HepG2 (cell line): Measurements from ENCODE around the gene STYXL1. TPM values are rescaled to one million over a fixed set of nuclear protein-coding genes. Genes with fewer than 3 reads are reported as not detected.

Source experiments
- ATAC-seq: fragments of 200-7000 bp; cut with Tn5 transposase; 3 replicates; pipeline ENCODE4 v1.9.1; 2020; ENCODE audit warnings: mild to moderate bottlenecking, moderate library complexity
- BruUV-seq: library from RNA; stranded (reverse); fragments of 400-500 nt; replicated peaks from 2 replicates; lab custom pipeline; 2021; lab: Mats Ljungman, UMichigan
- CTCF ChIA-PET: fragments of 300-600 bp; formaldehyde crosslinking; extraction: SDS; loops from one replicate; lab custom pipeline; 2021; ENCODE audit warnings: low total read pairs, inconsistent platforms, low intra/inter-chr PET ratio; lab: Yijun Ruan, JAX
- POLR2A ChIA-PET: fragments of 350-600 bp; sonication (Branson Sonifier 250); formaldehyde crosslinking; loops from one replicate; lab custom pipeline; 2020; ENCODE audit warnings: antibody characterized with exemption, inconsistent platforms; lab: Yijun Ruan, JAX
- DNase-seq: peaks from one replicate; pipeline ENCODE4 v3.0.0-alpha.2; 2015; ENCODE audit warnings: low spot score
- FAIRE-seq: peaks from 3 replicates; lab custom pipeline; 2011; peaks lifted over from hg19 to GRCh38; lab: Jason Lieb, UNC
- H2AFZ ChIP-seq: one replicate; pipeline ENCODE4 v1.6.1; 2011; ENCODE audit warnings: low read length, inconsistent platforms
- H3K27ac ChIP-seq: fragments of 300-600 bp; 3 replicates; pipeline ENCODE4 v1.8.0; 2011; ENCODE audit warnings: mixed run types, mild to moderate bottlenecking, mixed read lengths, low read length, inconsistent platforms; ENCODE audit not compliant: insufficient read depth; ENCODE audit errors: extremely low read length
- H3K27me3 ChIP-seq, 2 experiments: fragments of 200-600 bp in 1 of 2; 2 replicates in 1 of 2; 3 replicates in 1 of 2; pipeline versions ENCODE4 v1.6.0 to v1.8.0; 2011; ENCODE audit warnings: low read length in 2 of 2, mild to moderate bottlenecking in 2 of 2, moderate library complexity in 2 of 2, inconsistent platforms in 1 of 2; ENCODE audit not compliant: insufficient read depth in 2 of 2, control insufficient read depth in 1 of 2
- H3K36me3 ChIP-seq, 2 experiments: fragments of 200-600 bp in 1 of 2; replicated peaks in 1 of 2; 2 replicates in 1 of 2; 3 replicates in 1 of 2; pipeline versions ENCODE4 v1.5.1 to v1.8.0; 2011; ENCODE audit warnings: low read length in 2 of 2, inconsistent platforms in 1 of 2; ENCODE audit not compliant: insufficient read depth in 2 of 2, control insufficient read depth in 1 of 2
- H3K4me1 ChIP-seq: 2 replicates; pipeline ENCODE4 v1.5.1; 2012; ENCODE audit warnings: low read length, inconsistent platforms; ENCODE audit not compliant: insufficient read depth
- H3K4me2 ChIP-seq: 2 replicates; pipeline ENCODE4 v1.6.0; 2011; ENCODE audit warnings: low read depth, low read length, inconsistent platforms
- H3K4me3 ChIP-seq, 3 experiments: fragments of 200-600 bp in 1 of 3; sonication (generic), shearing (Covaris generic) in 1 of 3; replicated peaks in 1 of 3; 2 replicates each; pipeline ENCODE4 v1.5.1; 2011 to 2016; ENCODE audit warnings: low read length in 3 of 3, inconsistent platforms in 2 of 3, low read depth in 2 of 3, mild to moderate bottlenecking in 2 of 3, control low read depth in 1 of 3, mixed read lengths in 1 of 3; ENCODE audit not compliant: insufficient read depth in 1 of 3
- H3K79me2 ChIP-seq: one replicate; pipeline ENCODE4 v1.6.1; 2011; ENCODE audit warnings: low read length, inconsistent platforms; ENCODE audit not compliant: insufficient read depth
- H3K9ac ChIP-seq: 2 replicates; pipeline ENCODE4 v1.6.0; 2011; ENCODE audit warnings: mild to moderate bottlenecking, low read depth, low read length, inconsistent platforms; ENCODE audit not compliant: insufficient read depth
- H3K9me3 ChIP-seq: 2 replicates; pipeline ENCODE4 v1.5.1; 2012; ENCODE audit warnings: mild to moderate bottlenecking, low read length
- H4K20me1 ChIP-seq: 2 replicates; pipeline ENCODE4 v1.6.0; 2011; ENCODE audit warnings: inconsistent platforms, mild to moderate bottlenecking, low read length, moderate library complexity; ENCODE audit not compliant: insufficient read depth
- CREB3 ChIP-seq: sonication (generic); formaldehyde crosslinking; IDR thresholded peaks from 2 replicates; pipeline ENCODE4 v1.5.0; 2020; ENCODE audit warnings: missing genetic modification reagents
- HNRNPLL ChIP-seq: fragments of 200-400 bp; formaldehyde crosslinking; IDR thresholded peaks from 2 replicates; pipeline ENCODE4 v1.6.1; 2017; ENCODE audit warnings: mild to moderate bottlenecking, low read depth, low read length; ENCODE audit not compliant: poor library complexity, severe bottlenecking
- MIER2 ChIP-seq: IDR thresholded peaks from 2 replicates; pipeline ENCODE4 v1.6.1; 2016; ENCODE audit warnings: missing biosample characterization, missing genetic modification reagents
- MXI1 ChIP-seq: IDR thresholded peaks from 3 replicates; pipeline ENCODE4 v1.6.1; 2012; ENCODE audit warnings: low read depth, low read length, inconsistent platforms, borderline replicate concordance
- NBN ChIP-seq: fragments of 450-650 bp; conservative IDR thresholded peaks from 2 replicates; pipeline ENCODE4 v1.6.1; 2017
- NFATC3 ChIP-seq: sonication (generic); formaldehyde crosslinking; IDR thresholded peaks from 2 replicates; pipeline ENCODE4 v1.5.1; 2020; ENCODE audit warnings: mild to moderate bottlenecking, missing genetic modification reagents
- POGZ ChIP-seq: sonication (generic); formaldehyde crosslinking; IDR thresholded peaks from 2 replicates; pipeline ENCODE4 v1.4.0; 2020; ENCODE audit warnings: mild to moderate bottlenecking, missing genetic modification reagents
- RBM22 ChIP-seq: fragments of 200-400 bp; formaldehyde crosslinking; optimal IDR thresholded peaks from 2 replicates; pipeline ENCODE3; 2017; ENCODE audit warnings: mild to moderate bottlenecking, low read length, moderate library complexity
- SALL1 ChIP-seq: sonication (generic); formaldehyde crosslinking; IDR thresholded peaks from 2 replicates; pipeline ENCODE4 v1.8.0; 2022; ENCODE audit warnings: mild to moderate bottlenecking, missing genetic modification reagents
- TRIM24 ChIP-seq: sonication (generic); formaldehyde crosslinking; IDR thresholded peaks from 2 replicates; pipeline ENCODE4 v1.8.0; 2022; ENCODE audit warnings: mild to moderate bottlenecking, missing genetic modification reagents
- UBTF ChIP-seq: sonication (generic); formaldehyde crosslinking; IDR thresholded peaks from 2 replicates; pipeline ENCODE4 v1.4.0; 2020; ENCODE audit warnings: mild to moderate bottlenecking, missing genetic modification reagents
- ZFP37 ChIP-seq: sonication (generic); formaldehyde crosslinking; IDR thresholded peaks from 2 replicates; pipeline ENCODE4 v1.4.0; 2020; ENCODE audit warnings: missing genetic modification reagents, borderline replicate concordance
- ZMYM3 ChIP-seq: sonication (generic); formaldehyde crosslinking; IDR thresholded peaks from 2 replicates; pipeline ENCODE4 v1.5.1; 2020; ENCODE audit warnings: mild to moderate bottlenecking, missing genetic modification reagents
- ZNF143 ChIP-seq: sonication (generic); formaldehyde crosslinking; IDR thresholded peaks from 2 replicates; pipeline ENCODE4 v1.4.0; 2020; ENCODE audit warnings: missing genetic modification reagents
- ZNF331 ChIP-seq: sonication (generic); formaldehyde crosslinking; IDR thresholded peaks from 2 replicates; pipeline ENCODE4 v1.4.0; 2020; ENCODE audit warnings: missing genetic modification reagents
- ZNF446 ChIP-seq: sonication (generic); formaldehyde crosslinking; IDR thresholded peaks from 2 replicates; pipeline ENCODE4 v1.5.0; 2020; ENCODE audit warnings: mild to moderate bottlenecking, missing genetic modification reagents
- ZNF451 ChIP-seq: sonication (generic); formaldehyde crosslinking; IDR thresholded peaks from 2 replicates; pipeline ENCODE4 v1.5.0; 2020; ENCODE audit warnings: mild to moderate bottlenecking, missing genetic modification reagents
- ZNF552 ChIP-seq: sonication (generic); formaldehyde crosslinking; IDR thresholded peaks from 2 replicates; pipeline ENCODE4 v1.9.0; 2022; ENCODE audit warnings: missing genetic modification reagents, mild to moderate bottlenecking, borderline replicate concordance
- ZNF605 ChIP-seq: sonication (generic); formaldehyde crosslinking; IDR thresholded peaks from 2 replicates; pipeline ENCODE4 v1.8.0; 2022; ENCODE audit warnings: mild to moderate bottlenecking, missing genetic modification reagents
- ZNF883 ChIP-seq: sonication (generic); formaldehyde crosslinking; IDR thresholded peaks from 2 replicates; pipeline ENCODE4 v1.5.1; 2020; ENCODE audit warnings: mild to moderate bottlenecking, missing genetic modification reagents; ENCODE audit errors: not compliant biosample characterization
- ZSCAN25 ChIP-seq: sonication (generic); formaldehyde crosslinking; IDR thresholded peaks from 2 replicates; pipeline ENCODE4 v1.8.0; 2022; ENCODE audit warnings: mild to moderate bottlenecking, missing genetic modification reagents
- WGBS: methylation state at CpG from one replicate; pipeline ENCODE4 v1.1.6; 2017; ENCODE audit warnings: low lambda C conversion rate; 5-methylcytosine and 5-hydroxymethylcytosine counted together
- in situ Hi-C: cut with HindIII; loops from 2 replicates; pipeline ENCODE4 v1.10.0; 2017; ENCODE audit warnings: low pct_unique_long_range_greater_than_20kb; ENCODE audit not compliant: extremely low pct_ligation_motif_present
- intact Hi-C: fragments of 100-400 bp; cut with micrococcal nuclease; formaldehyde crosslinking; loops from one replicate; pipeline ENCODE4 v1.10.0; 2022; ENCODE audit not compliant: unreplicated experiment
- polyA plus RNA-seq, 8 experiments: library from polyadenylated mRNA; depleted of rRNA in 3 of 8; stranded (reverse) in 7 of 8; unstranded in 1 of 8; fragments of >200 nt; fragmentation: Illumina TruSeq in 4 of 8; extraction: Trizol in 4 of 8; gene quantifications; 2 replicates each; pipeline versions ENCODE4 v1.2.1 to v1.2.3, GENCODE V29; 2011 to 2016; ENCODE audit warnings: low read depth in 4 of 8, missing spikeins in 1 of 8, mixed read lengths in 1 of 8; ENCODE audit not compliant: insufficient read depth in 1 of 8
- total RNA-seq, 5 experiments: library from RNA; depleted of rRNA; stranded (reverse); fragments of >200 nt; fragmentation: Illumina TruSeq; extraction: Trizol; gene quantifications; 2 replicates each; pipeline ENCODE4 v1.2.3, GENCODE V29; 2016; ENCODE audit warnings: low read depth in 1 of 5

STYXL1 gene
- total and polyA plus RNA-seq, 2 of the 13 experiments (the other 11 are each of a cell fraction or from before 2014, with no cell fraction given) = 23.9 to 38.3 TPM

- peak; percentile 6 for TF ChIP-seq RBM22
- no peak for TF ChIP-seq ZNF143
- no peak for TF ChIP-seq ZNF446 (CRISPR knock-in tag)
- TF ChIP-seq ZSCAN25 (CRISPR knock-in tag) = 0 out of 2 replicates have a peak, but pooled peaks have one; percentile 29
- TF ChIP-seq SALL1 (CRISPR knock-in tag) = peak; percentile 20; the same call in 1 of the 2 replicates
Measured at GRCh38 chr7:75984130-75985008, 63.4 kb downstream of the STYXL1 start (continued).

GRCh38 chr7:75983471-75984129, 64.2 kb downstream of the STYXL1 start:
- H2AFZ ChIP-seq = no peak overlapping the region
- H3K9ac ChIP-seq = no peak overlapping the region
- ATAC-seq (no peak), DNase-seq (no peak), FAIRE-seq (no peak)
- H3K9me3 ChIP-seq = no peaks in the 10 kb centered on the region
- WGBS = 98% methylated on average over 23 of the region's 26 CpGs
- H3K4me2 ChIP-seq = no peak overlapping the region
- H3K27ac ChIP-seq = no peak overlapping the region
- H3K4me1 ChIP-seq = no peaks in the 10 kb centered on the region; the same call in 1 of the 2 replicates
- H3K4me3 ChIP-seq = no peak overlapping the region
- intact Hi-C loops = no loop called here
- ChIA-PET CTCF (no interaction called here), POLR2A (interaction anchor here (1.1 kb wide), 1 partner anchor 11 kb away, joined by 4 read pairs; the partner anchor contains the start of gene TMEM120A)
- in situ Hi-C loops = no loop called here
- no peaks in the 10 kb centered on the region for H3K27me3 ChIP-seq
- peaks cover 58 to 91% of the 10 kb centered on the region in 2 experiments for H3K36me3 ChIP-seq
- peaks cover 4% of the 10 kb centered on the region; the same call in 1 of the 2 replicates for H4K20me1 ChIP-seq
- no peaks in the 10 kb centered on the region for H3K79me2 ChIP-seq
- BruUV-seq = no TSS peak
- TF ChIP-seq ZNF605 (no peak), ZFP37 (CRISPR knock-in tag) (no peak), POGZ (CRISPR knock-in tag) (no peak), NBN (no peak), ZMYM3 (no peak), TRIM24 (CRISPR knock-in tag) (no peak), CREB3 (CRISPR knock-in tag) (no peak), ZNF451 (no peak), ZNF552 (CRISPR knock-in tag) (no peak), HNRNPLL (peak; percentile 9), UBTF (CRISPR knock-in tag) (no peak), ZNF331 (CRISPR knock-in tag) (no peak), MIER2 (CRISPR knock-in tag) (no peak), MXI1 (no peak), ZNF883 (no peak), NFATC3 (CRISPR knock-in tag) (no peak)
